GM12891 (cell line): Measurements from ENCODE around the gene RHBDD1.

Source experiments
- POLR2A ChIP-seq: IDR thresholded peaks from 2 replicates; pipeline ENCODE4 v1.6.1; 2011; ENCODE audit warnings: low read depth, low read length, control low read depth
- POLR2AphosphoS5 ChIP-seq: IDR thresholded peaks from 2 replicates; pipeline ENCODE4 v1.6.1; 2011; ENCODE audit warnings: low read depth, low read length, control low read depth
- TAF1 ChIP-seq: IDR thresholded peaks from 2 replicates; pipeline ENCODE4 v1.6.1; 2011; ENCODE audit warnings: low read depth, low read length, control low read depth

DNA sequence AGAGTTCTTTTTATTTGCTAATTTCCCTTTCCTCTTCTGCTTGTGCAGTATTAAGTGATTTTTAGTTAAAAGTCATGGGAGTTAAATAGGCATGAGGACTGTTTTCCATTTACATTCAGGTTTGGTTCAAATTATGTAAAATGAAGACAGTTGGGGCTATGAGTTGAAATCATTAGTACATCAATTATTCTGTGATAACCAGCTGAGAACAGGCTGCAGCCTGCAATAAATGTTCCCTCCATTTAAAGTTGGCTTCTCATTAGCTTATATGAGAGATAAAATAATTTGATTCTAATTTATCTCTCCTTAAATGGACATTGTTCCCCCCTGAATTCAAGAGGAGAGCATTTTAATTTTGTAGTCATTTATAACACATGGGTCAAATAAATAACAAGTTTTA, 48.3 kb downstream of the RHBDD1 start:
- TF ChIP-seq POLR2A (no peak), POLR2AphosphoS5 (no peak), TAF1 (no peak)
